ENCODE results near the gene EDC4. TPM values are rescaled to one million over a fixed set of nuclear protein-coding genes. Genes with fewer than 3 reads are reported as not detected.

Gene EDC4
- total RNA-seq, 1 donor from 2014 or later, result 75.7 TPM

- no peak for DNase-seq (ENCODE audit: extremely low read depth, low read depth, low spot score)
Observed at GRCh38 chr16:67927131-67927941, 54.5 kb downstream of the EDC4 start.

GRCh38 chr16:67928147-67928546 lies 55.3 kb downstream of the EDC4 start:
- no peak for DNase-seq (ENCODE audit: extremely low read depth, low read depth, low spot score)

- DNase-seq (ENCODE audit: extremely low read depth, low read depth, low spot score), result no peak
Observed at GRCh38 chr16:67928561-67929364, 55.9 kb downstream of the EDC4 start.

- no peak for DNase-seq (ENCODE audit: extremely low read depth, low read depth, low spot score)
Observed at GRCh38 chr16:67930191-67930590, 57.3 kb downstream of the EDC4 start.

- DNase-seq (ENCODE audit: extremely low read depth, low read depth, low spot score), result no peak
Observed at GRCh38 chr16:67930678-67931211, 57.9 kb downstream of the EDC4 start.

Other genes starting within 250 kb of the EDC4 start
- gene CARMIL2, start 227.9 kb upstream of the EDC4 start, total RNA-seq, result 0.63 and 3.3 TPM in 2 replicates
- gene ACD, start 212.8 kb upstream of the EDC4 start, total RNA-seq, result 23.3 and 24.1 TPM in 2 replicates
- gene PARD6A, start 212.1 kb upstream of the EDC4 start, total RNA-seq, result 0.82 and 1.9 TPM in 2 replicates
- gene ENKD1, start 206.3 kb upstream of the EDC4 start, total RNA-seq, result 20.5 and 25.9 TPM in 2 replicates
- gene C16orf86, start 206.2 kb upstream of the EDC4 start, total RNA-seq, result 3.9 and 4.9 TPM in 2 replicates
- gene GFOD2, start 153.7 kb upstream of the EDC4 start, total RNA-seq, result 31.5 and 35.7 TPM in 2 replicates
- 9.2 and 15.5 TPM in 2 replicates for gene RANBP10, start 66.5 kb upstream of the EDC4 start, total RNA-seq
- gene TSNAXIP1, start 66.2 kb upstream of the EDC4 start, total RNA-seq, result 0.39 and 0.88 TPM in 2 replicates
- gene THAP11, start 30.7 kb upstream of the EDC4 start, total RNA-seq, result 30.8 and 36.8 TPM in 2 replicates
- gene NUTF2, start 26.1 kb upstream of the EDC4 start, total RNA-seq, result 253 and 269 TPM in 2 replicates
- 46.0 and 48.5 TPM in 2 replicates for gene CENPT, start 25.4 kb upstream of the EDC4 start, total RNA-seq
- gene NRN1L, start 11.8 kb downstream of the EDC4 start, total RNA-seq, result 0.76 and 1.3 TPM in 2 replicates
- 22.4 and 36.7 TPM in 2 replicates for gene PSKH1, start 20.2 kb downstream of the EDC4 start, total RNA-seq
- gene CTRL, start 58.8 kb downstream of the EDC4 start, total RNA-seq, result 0.12 and 0.34 TPM in 2 replicates
- 70.6 and 77.1 TPM in 2 replicates for gene PSMB10, start 63.8 kb downstream of the EDC4 start, total RNA-seq
- gene LCAT, start 71.1 kb downstream of the EDC4 start, total RNA-seq, result 8.0 and 20.0 TPM in 2 replicates
- 44.6 and 99.8 TPM in 2 replicates for gene SLC12A4, start 95.6 kb downstream of the EDC4 start, total RNA-seq
- not detected in 2 replicates for gene DPEP3, start 107.4 kb downstream of the EDC4 start, total RNA-seq
- 0.23 TPM in 1 of 2 replicates, not detected in the other for gene DPEP2, start 126.4 kb downstream of the EDC4 start, total RNA-seq
- not detected in 2 replicates for gene DPEP2NB, start 142.9 kb downstream of the EDC4 start, total RNA-seq
- gene DDX28, start 150.2 kb downstream of the EDC4 start, total RNA-seq, result 5.3 and 7.5 TPM in 2 replicates
- gene DUS2, start 150.2 kb downstream of the EDC4 start, total RNA-seq, result 10.9 and 12.4 TPM in 2 replicates
- 17.1 and 22.8 TPM in 2 replicates for gene NFATC3, start 212.3 kb downstream of the EDC4 start, total RNA-seq